Stimulated activated memory B cell treated with anti-CD40 and anti-IgM and Interleukin-4, amounts not matched to agents 10 μg/mL and 1 μg/mL and 100 μg/mL, for 72 hours (primary cell): ENCODE data around the gene PDZD2.
A peak's percentile ranks its signal among the peaks of the same experiment; 100 is the strongest.

Experiments
- ATAC-seq: fragments of 150-1000 bp; cut with Tn5 transposase; 2 replicates; pipeline ENCODE4 v1.10.0; 2021
- H3K27ac Mint-ChIP-seq: one replicate; pipeline ENCODE4 v1.8.0; 2022; ENCODE audit warnings: mild to moderate bottlenecking, mixed read lengths
- H3K27me3 Mint-ChIP-seq: one replicate; pipeline ENCODE4 v1.8.0; 2022; ENCODE audit warnings: mixed read lengths
- H3K36me3 Mint-ChIP-seq: one replicate; pipeline ENCODE4 v1.8.0; 2022; ENCODE audit warnings: mixed read lengths
- H3K4me1 Mint-ChIP-seq: one replicate; pipeline ENCODE4 v1.8.0; 2022; ENCODE audit warnings: mixed read lengths
- H3K4me3 Mint-ChIP-seq: one replicate; pipeline ENCODE4 v1.8.0; 2022; ENCODE audit warnings: mild to moderate bottlenecking, moderate library complexity, mixed read lengths
- H3K9me3 Mint-ChIP-seq: one replicate; pipeline ENCODE4 v1.8.0; 2022; ENCODE audit warnings: mixed read lengths

PDZD2 gene

DNA sequence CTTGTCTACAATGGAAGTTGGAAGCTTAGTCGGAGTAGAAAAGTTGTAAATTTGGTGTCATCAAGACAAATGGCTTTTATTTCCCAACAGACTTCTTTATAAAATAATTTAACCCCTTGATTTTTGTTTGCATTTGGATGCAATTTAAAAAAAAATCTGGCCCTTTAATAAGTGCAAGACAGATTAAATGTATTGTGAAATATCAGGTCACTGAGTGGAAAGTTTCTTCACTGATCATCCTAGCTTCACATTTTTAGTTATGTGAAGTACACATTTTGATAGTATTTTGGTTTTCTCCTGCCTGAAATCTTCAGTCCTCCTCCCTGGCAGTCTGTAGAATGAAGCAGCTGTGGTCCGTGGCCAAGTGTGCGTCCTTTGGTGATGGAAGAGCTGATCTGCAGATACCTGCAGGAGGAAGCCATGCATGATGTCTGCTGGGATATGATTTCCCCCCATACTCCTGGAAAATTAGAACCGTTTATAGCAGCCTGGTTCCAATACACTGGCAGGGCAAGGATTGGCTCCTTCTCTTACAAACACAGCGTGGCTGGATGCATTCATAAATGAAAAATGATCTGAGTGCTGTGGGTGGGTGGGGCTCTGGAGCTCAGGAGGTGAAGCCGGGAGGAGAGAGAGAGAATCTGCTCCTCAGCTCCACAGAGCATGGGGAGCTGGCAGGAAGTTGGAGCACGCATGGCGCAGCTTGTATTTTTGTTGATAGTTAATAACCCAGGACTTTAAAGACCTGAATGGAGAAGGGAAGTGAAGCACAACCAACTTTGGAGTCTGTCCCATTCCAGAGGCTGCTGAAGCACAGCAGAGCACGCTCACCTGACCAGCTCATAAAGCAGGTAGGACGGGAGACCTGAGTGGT is 296.8 kb downstream of the PDZD2 start:
- no peaks in the 10 kb centered on the region for H3K36me3 Mint-ChIP-seq
- no peak overlapping the region for H3K27ac Mint-ChIP-seq
- no peak overlapping the region for H3K4me3 Mint-ChIP-seq

DNA sequence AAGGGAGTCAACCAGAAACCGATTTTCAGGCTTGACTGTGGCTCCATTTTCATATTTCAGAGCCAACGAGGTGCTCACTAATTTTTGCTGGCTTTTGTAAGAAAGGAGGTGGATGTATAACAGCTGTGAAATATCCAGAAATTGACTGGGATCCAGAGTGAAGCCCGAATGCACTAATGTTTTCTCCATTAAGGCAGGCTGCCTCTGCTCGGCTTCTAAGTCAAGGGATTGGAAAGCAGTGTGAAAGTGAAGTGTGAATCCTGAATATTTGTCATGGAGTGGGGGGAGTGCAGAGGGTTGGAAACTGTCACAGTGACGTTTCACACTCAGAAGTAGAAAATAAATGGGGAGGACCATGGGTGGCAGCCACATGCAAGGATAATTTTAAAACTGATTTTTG is 297.8 kb downstream of the PDZD2 start:
- Mint-ChIP-seq H3K36me3 (no peaks in the 10 kb centered on the region), H3K27ac (no peak overlapping the region), H3K4me3 (no peak overlapping the region), H3K27me3 (no peaks in the 10 kb centered on the region), H3K9me3 (peaks cover 2% of the 10 kb centered on the region), H3K4me1 (no peaks in the 10 kb centered on the region)
- ATAC-seq, result no peak

More for the DNA sequence above, 296.8 kb downstream of the PDZD2 start:
- no peak for ATAC-seq
- Mint-ChIP-seq H3K4me1 (no peaks in the 10 kb centered on the region), H3K9me3 (peaks cover 2% of the 10 kb centered on the region), H3K27me3 (no peaks in the 10 kb centered on the region)

DNA sequence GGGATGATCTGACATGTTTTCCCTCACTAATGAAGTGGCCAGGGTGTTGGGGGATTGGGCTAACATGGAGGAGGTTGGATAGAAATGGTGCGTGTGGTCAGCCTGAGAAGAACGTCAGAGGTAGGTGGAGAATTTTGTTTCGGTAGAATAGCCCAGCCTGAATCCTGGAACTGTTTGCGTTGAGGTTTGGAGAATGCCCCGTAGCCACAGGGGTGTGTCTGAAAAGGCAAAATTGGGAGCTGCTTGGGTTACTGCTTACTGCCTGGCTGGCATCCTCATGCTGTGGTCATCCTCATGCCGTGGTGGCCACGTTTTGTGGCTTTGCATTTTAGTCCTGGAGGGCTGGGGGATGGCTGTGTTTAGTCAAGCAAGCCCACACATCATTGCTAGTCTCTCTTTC is 298.3 kb downstream of the PDZD2 start:
- H3K4me1 Mint-ChIP-seq, result no peaks in the 10 kb centered on the region
- peaks cover 2% of the 10 kb centered on the region for H3K9me3 Mint-ChIP-seq
- peak; percentile 13 for ATAC-seq
- H3K4me3 Mint-ChIP-seq, result no peak overlapping the region
- H3K36me3 Mint-ChIP-seq, result no peaks in the 10 kb centered on the region
- H3K27me3 Mint-ChIP-seq, result no peaks in the 10 kb centered on the region
- H3K27ac Mint-ChIP-seq, result no peak overlapping the region

DNA sequence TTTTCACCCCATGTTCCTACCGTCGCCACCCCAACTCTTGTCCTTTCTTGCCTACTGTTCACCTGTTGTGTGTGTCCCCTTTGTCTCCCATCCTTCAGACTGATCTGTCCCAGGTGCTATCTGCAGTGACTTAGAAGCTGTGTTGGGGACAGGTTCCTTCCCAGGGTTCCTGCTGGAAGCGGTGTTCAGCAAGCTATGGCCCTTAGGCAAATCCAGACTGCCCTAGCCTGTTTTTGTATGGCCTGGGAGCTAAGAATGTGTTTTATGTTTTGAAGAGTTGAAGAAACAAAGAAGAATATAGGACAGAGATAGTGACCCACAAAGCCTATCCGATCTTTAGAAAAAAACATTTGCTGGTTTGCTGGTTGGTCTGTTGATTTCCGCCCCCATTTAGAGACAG is 298.8 kb downstream of the PDZD2 start:
- Mint-ChIP-seq H3K27me3 (no peaks in the 10 kb centered on the region), H3K4me1 (no peaks in the 10 kb centered on the region), H3K27ac (no peak overlapping the region), H3K36me3 (no peaks in the 10 kb centered on the region), H3K9me3 (peaks cover 2% of the 10 kb centered on the region), H3K4me3 (no peak overlapping the region)
- peak; percentile 15 for ATAC-seq

DNA sequence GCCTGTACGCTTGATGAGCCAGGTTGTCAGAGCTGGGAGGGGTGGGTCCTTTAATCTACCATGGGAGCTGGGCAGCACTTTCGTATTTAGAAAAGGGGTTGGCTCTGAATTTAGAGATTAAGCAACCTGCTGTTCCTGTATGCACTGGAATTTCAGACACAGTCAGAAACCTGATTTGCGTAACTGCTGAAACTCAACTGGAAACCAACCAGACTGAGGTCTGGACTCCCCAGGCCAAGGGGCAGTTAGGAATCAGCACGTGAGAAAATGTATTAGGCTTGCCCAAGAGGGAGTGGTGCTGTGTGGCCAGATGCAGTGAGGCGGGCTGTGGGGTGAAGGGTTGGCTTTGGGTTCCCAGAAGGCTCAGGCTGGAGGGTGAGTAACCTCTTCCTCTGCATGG is 300.2 kb downstream of the PDZD2 start:
- Mint-ChIP-seq H3K4me1 (no peaks in the 10 kb centered on the region), H3K27ac (no peak overlapping the region), H3K36me3 (no peaks in the 10 kb centered on the region), H3K4me3 (no peak overlapping the region), H3K27me3 (no peaks in the 10 kb centered on the region), H3K9me3 (peaks cover 2% of the 10 kb centered on the region)
- ATAC-seq, result no peak

DNA sequence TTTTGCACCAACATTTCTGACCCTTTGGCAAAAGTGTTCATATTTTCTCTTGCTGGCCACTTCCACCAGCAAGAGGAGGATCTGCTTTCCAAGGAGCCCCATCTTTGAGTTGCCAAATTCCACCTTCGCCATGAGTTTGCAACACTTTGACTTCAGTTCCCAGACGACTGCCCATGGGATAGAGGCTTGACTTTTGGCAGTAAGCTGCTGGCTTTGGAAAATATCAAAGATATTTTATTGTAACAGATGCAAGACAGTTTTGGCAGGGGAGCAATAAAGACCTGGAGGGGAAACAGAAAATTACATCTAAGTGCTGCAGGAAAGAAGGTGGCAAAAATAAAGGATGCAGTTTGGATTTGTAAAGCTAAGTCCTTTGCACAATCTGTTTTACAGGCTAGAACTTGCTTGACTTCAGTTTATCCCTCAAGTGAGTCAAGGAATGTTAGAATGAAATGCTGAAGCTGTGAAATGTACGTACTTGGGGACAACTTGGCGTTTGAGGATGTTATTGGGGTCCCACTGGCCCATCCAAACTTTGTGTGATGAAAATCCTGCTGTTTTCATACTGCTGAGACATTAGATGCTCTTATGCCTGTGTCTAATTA is 302.3 kb downstream of the PDZD2 start:
- H3K9me3 Mint-ChIP-seq, result peaks cover 2% of the 10 kb centered on the region
- ATAC-seq, result no peak
- H3K4me1 Mint-ChIP-seq, result no peaks in the 10 kb centered on the region
- H3K4me3 Mint-ChIP-seq, result no peak overlapping the region
- no peak overlapping the region for H3K27ac Mint-ChIP-seq
- no peaks in the 10 kb centered on the region for H3K27me3 Mint-ChIP-seq
- no peaks in the 10 kb centered on the region for H3K36me3 Mint-ChIP-seq

DNA sequence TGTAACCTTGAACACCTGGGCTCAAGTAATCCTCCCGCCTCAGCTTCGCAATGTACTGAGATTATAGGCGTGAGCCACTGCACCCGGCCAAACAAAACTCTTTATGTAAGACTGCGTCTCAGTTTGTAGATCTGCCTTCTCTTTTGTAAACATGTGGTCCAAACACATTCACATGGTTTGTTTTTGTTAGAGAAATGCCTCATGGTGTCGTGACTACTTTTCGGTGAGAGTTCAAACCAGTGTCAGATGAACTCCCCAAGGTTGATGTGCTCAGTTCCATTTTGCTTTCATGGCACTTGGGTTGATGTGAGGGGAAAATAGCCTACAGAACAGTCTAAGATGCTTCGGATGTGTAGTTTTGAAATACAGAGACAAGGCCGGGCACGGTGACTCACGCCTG is 303.6 kb downstream of the PDZD2 start:
- no peak for ATAC-seq
- H3K27me3 Mint-ChIP-seq, result no peaks in the 10 kb centered on the region
- no peak overlapping the region for H3K4me3 Mint-ChIP-seq
- H3K36me3 Mint-ChIP-seq, result no peaks in the 10 kb centered on the region
- peaks cover 2% of the 10 kb centered on the region for H3K9me3 Mint-ChIP-seq
- no peaks in the 10 kb centered on the region for H3K4me1 Mint-ChIP-seq
- H3K27ac Mint-ChIP-seq, result no peak overlapping the region

DNA sequence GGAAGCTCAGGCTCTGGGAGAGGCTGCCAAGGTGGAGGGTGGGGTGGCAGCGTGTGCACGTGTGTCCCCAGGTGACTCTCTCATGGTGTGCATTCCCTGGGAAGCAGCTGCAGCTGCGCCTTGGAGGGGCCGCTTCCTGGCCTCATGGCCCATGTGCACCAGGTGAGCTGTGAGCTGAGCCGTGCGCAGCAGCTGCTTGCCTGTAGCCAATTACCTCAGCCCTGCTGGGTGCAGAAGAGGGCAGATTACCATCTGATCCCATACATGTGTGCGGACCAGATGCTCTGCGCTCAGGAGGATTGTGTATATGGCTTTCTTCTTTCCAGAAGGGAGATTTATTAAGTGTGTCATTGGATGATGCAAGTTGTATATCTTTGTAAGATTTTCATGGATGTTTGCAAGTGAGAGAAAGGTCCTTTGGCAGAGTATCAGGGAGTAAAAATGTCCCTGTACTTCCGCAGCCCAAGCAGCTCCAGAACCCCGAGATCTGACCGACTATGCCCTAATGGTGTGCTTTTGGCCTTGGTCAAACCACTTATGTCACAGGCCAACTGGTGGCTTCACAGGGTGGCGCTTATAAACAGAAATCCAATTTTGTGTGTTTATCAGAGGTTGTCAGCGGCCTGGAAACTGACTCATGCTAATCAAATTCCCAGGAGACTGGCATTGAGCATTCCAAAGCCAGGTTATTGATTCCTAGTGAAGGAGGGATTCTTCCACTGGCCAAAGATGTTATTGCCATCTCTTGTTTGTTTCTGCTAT is 305.9 kb downstream of the PDZD2 start:
- ATAC-seq, result no peak
- Mint-ChIP-seq H3K4me3 (no peak overlapping the region), H3K36me3 (no peaks in the 10 kb centered on the region), H3K27ac (no peak overlapping the region), H3K9me3 (no peaks in the 10 kb centered on the region), H3K4me1 (no peaks in the 10 kb centered on the region), H3K27me3 (no peaks in the 10 kb centered on the region)

DNA sequence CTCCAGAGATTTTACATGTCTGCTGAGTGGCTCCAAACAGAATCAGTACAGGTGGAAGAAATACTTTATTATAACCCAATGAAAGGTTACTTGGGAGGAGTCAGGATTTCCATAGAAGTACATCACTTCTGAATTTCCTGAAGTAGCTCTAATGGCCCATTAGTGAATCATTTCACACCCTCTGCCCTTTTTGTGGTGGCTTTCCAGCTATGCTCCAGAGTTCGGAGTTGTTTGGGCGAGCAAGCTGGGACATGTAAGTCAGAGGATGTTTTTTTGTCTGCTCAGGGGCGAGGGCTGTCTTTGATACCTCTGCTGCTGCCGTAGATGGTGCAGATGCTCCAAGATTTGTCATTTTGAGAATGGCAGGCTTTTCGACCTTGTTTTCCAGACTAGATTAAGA is 309.1 kb downstream of the PDZD2 start:
- H3K36me3 Mint-ChIP-seq, result no peaks in the 10 kb centered on the region
- no peaks in the 10 kb centered on the region for H3K4me1 Mint-ChIP-seq
- no peaks in the 10 kb centered on the region for H3K27me3 Mint-ChIP-seq
- ATAC-seq, result no peak
- H3K27ac Mint-ChIP-seq, result no peak overlapping the region
- no peaks in the 10 kb centered on the region for H3K9me3 Mint-ChIP-seq
- H3K4me3 Mint-ChIP-seq, result no peak overlapping the region

DNA sequence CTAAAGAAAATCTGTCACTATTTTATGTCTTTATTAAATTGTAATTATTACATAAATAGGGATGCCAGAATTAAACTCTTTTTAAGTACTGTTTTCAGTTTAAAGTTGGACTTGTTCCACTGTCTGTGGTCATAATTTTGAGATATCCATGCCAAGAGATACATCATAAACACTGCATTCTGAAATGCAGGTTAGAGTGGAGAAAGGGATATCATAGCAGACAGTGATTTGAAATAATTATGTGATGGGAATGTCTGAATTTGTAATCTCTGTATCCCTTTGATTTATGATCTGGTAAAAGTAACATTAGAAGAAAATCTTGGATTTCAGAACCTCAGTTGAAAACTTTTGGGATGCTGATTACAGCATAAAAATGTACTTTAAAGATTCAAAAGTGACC is 313.1 kb downstream of the PDZD2 start:
- H3K36me3 Mint-ChIP-seq, result no peaks in the 10 kb centered on the region
- H3K27me3 Mint-ChIP-seq, result no peaks in the 10 kb centered on the region
- no peak overlapping the region for H3K4me3 Mint-ChIP-seq
- ATAC-seq, result no peak
- H3K9me3 Mint-ChIP-seq, result no peaks in the 10 kb centered on the region
- H3K4me1 Mint-ChIP-seq, result no peaks in the 10 kb centered on the region
- H3K27ac Mint-ChIP-seq, result no peak overlapping the region

DNA sequence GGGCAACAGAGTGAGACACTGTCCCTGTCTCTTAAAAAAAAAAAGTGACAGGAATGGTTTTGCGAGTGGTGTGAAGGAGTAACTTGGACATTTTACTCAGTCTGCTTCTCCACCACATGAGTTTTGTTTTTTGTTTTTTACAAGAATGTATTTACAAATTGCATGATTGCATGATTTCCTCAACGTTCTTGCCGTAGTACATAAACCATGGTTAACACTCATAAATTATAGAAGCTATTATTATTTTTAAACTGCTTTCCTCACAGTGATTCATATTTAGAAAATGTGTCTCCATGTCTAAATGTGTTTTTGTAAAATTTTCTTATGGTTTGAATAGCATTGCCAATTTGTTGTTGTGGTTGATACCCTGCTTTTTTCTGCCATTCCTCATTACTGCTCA is 315.2 kb downstream of the PDZD2 start:
- H3K4me3 Mint-ChIP-seq, result no peak overlapping the region
- no peak overlapping the region for H3K27ac Mint-ChIP-seq
- H3K4me1 Mint-ChIP-seq, result no peaks in the 10 kb centered on the region

DNA sequence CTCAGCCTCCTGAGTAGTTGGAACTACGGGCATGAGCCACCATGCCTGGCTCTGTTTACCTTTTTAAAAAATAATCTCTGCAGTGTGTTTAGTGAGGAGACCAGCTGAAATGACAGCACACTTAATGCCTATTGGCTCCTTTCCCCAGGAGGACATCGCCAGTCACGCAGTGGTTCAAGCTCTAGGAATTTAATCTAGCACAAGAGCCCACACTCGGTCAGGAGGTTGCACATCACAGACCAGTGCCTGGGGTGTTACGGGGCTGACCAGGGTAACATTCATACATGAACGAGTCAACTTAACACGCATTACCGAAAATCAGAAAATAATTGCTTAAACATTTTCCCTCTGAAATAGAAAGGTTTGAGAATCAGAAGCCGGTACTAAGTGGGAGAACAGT is 318.2 kb downstream of the PDZD2 start:
- ATAC-seq, result no peak
- Mint-ChIP-seq H3K4me1 (no peaks in the 10 kb centered on the region), H3K9me3 (no peaks in the 10 kb centered on the region), H3K27me3 (peaks cover 10% of the 10 kb centered on the region), H3K4me3 (no peak overlapping the region), H3K36me3 (no peaks in the 10 kb centered on the region), H3K27ac (no peak overlapping the region)

More for the DNA sequence above, 315.2 kb downstream of the PDZD2 start:
- H3K9me3 Mint-ChIP-seq, result no peaks in the 10 kb centered on the region
- H3K27me3 Mint-ChIP-seq, result no peaks in the 10 kb centered on the region
- no peaks in the 10 kb centered on the region for H3K36me3 Mint-ChIP-seq
- ATAC-seq, result no peak

DNA sequence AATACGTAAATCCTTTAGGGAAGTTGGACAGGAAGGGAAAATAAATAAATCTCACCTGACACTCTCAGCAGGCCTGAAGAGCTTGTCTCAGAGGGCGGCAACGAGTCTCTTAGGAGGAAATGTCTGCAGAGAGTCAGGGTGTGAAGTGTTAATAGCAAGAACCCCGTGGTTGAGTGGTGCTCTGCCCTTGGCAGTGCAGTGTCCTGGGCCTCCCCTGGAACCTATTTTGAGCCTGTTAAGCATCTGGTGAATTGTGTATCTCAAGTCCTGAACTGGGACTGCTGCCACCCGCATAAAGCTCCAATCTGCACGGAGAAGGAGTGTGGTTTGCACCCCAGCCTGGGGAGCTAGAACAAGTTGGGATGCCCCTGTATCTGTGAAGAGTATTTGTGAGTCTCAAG is 323.4 kb downstream of the PDZD2 start:
- Mint-ChIP-seq H3K36me3 (no peaks in the 10 kb centered on the region), H3K4me1 (no peaks in the 10 kb centered on the region), H3K27ac (no peak overlapping the region), H3K27me3 (peaks cover 10% of the 10 kb centered on the region), H3K4me3 (no peak overlapping the region), H3K9me3 (no peaks in the 10 kb centered on the region)
- no peak for ATAC-seq

DNA sequence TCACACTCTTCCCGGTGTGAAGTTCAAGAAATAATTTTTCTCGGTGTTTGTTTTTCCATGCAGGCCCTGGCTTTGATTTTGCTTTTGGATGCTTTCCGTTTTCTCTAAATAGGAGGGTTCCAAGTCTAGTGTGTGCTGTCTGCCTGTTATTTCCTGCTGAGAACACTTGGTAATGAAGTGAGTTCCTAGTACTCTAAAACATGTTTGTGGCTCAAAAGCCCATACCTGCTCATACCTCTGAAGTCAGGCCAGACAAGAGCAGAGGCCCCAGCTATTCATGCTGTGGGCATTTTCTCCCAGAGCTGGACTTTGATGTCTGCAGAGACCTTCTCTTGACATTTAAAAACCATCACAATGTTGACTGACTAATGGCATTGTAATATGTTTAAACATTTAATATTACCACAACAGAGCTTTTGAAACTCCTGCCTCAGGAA is 324.0 kb downstream of the PDZD2 start:
- Mint-ChIP-seq H3K27me3 (peaks cover 10% of the 10 kb centered on the region), H3K36me3 (no peaks in the 10 kb centered on the region), H3K4me3 (no peak overlapping the region), H3K27ac (no peak overlapping the region), H3K4me1 (no peaks in the 10 kb centered on the region), H3K9me3 (no peaks in the 10 kb centered on the region)
- no peak for ATAC-seq

DNA sequence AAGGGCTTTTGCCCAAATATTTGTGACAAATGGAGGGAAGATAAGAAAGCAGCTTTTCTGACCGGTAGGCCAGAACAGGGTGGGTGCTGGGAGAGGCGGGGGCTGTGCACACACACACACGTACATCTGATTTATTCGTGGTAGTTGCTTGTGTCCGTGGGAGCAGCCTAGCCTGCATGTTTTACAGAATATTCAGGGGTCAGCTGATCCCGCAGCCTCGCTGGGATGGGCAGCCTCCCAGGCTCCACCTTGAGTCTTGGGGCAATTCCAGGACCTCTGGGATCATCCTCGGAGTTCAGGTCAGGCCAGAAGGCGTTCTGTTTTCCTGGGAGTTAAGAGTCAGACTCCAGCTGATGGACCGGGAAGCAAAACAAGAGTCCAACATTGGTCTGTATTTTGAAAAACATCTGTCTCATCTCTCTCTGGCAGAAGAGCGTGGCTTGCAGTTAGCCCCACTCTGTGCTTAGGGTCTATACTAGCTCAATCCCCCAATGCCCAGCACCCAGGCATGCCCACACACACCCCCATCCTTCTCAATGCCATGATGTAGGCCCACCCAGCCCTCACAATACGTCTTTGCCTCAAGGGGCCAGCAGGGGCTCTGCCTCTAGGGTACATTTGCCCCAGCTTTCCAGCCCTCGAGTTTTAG is 324.6 kb downstream of the PDZD2 start:
- Mint-ChIP-seq H3K4me1 (no peaks in the 10 kb centered on the region), H3K9me3 (no peaks in the 10 kb centered on the region), H3K4me3 (no peak overlapping the region), H3K27ac (no peak overlapping the region), H3K27me3 (peaks cover 10% of the 10 kb centered on the region), H3K36me3 (no peaks in the 10 kb centered on the region)
- ATAC-seq, result no peak
